GM21825 (cell line): ENCODE results near the gene FHOD1.

Experiments
- ATAC-seq: cut with Tn5 transposase; IDR thresholded peaks from one replicate; pipeline ENCODE4 v1.9.1; 2021; ENCODE audit warnings: mild to moderate bottlenecking, moderate library complexity; ENCODE audit not compliant: unreplicated experiment

The FHOD1 gene

GRCh38 chr16:67247192-67248072, at the start of gene FHOD1:
TSS of gene FHOD1 (minus strand) at chr16:67247481. CDS start at chr16:67247410, 71 bp downstream.
- peak; percentile 40 for ATAC-seq

- ATAC-seq: no peak
Observed at GRCh38 chr16:67296420-67296819, 49.1 kb upstream of the FHOD1 start.

- ATAC-seq: no peak
Observed at GRCh38 chr16:67294938-67295361, 47.7 kb upstream of the FHOD1 start.

- ATAC-seq: no peak
Observed at GRCh38 chr16:67294171-67294757, 47.0 kb upstream of the FHOD1 start.

- ATAC-seq: no peak
Observed at GRCh38 chr16:67291461-67291860, 44.2 kb upstream of the FHOD1 start.

GRCh38 chr16:67287960-67288359, 40.7 kb upstream of the FHOD1 start:
- ATAC-seq: no peak

DNA sequence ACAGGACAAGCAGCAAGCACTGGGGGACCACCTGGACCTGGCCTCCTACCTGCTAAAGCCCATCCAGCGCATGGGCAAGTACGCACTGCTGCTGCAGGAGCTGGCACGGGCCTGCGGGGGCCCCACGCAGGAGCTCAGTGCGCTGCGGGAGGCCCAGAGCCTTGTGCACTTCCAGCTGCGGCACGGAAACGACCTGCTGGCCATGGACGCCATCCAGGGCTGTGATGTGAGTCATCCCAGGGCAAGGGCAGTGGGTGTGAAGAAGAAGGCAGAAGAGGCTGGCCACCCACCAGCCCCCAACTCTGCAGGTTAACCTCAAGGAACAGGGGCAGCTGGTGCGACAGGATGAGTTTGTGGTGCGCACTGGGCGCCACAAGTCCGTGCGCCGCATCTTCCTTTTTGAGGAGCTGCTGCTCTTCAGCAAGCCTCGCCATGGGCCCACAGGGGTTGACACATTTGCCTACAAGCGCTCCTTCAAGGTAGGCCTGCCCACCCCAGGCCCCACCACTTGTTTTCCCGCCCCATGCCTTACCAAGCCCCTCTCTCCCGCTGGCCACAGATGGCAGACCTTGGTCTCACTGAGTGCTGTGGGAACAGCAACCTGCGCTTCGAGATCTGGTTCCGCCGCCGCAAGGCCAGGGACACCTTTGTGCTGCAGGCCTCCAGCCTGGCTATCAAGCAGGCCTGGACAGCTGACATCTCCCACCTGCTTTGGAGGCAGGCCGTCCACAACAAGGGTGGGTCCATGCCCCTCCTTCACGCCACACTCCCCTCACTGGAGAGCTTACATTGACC, 39.4 kb upstream of the FHOD1 start:
- no peak for ATAC-seq

DNA sequence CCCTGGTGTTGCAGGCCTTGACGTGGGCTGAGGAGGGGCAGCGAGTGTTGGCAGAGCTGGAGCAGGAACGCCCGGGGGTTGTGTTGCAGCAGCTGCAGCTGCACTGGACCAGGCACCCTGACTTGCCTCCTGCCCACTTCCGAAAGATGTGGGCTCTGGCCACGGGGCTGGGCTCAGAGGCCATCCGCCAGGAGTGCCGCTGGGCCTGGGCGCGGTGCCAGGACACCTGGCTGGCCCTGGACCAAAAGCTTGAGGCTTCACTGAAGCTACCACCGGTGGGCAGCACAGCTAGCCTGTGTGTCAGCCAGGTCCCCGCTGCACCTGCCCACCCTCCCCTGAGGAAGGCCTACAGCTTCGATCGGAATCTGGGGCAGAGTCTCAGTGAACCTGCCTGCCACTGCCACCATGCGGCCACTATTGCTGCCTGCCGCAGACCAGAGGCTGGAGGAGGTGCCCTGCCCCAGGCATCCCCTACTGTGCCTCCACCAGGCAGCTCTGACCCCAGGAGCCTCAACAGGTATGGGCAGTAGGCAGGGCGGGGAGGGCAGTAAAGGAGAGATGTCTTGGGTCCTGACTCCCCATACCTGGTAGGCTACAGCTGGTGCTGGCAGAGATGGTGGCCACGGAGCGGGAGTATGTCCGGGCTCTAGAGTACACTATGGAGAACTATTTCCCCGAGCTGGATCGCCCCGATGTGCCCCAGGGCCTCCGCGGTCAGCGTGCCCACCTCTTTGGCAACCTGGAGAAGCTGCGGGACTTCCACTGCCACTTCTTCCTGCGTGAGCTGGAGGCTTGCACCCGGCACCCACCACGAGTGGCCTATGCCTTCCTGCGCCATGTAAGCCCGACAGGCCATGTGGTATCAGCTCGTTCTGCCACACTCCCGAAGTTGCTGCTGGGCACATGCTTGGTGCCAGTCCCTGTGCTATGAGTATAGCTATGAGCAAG, 37.7 kb upstream of the FHOD1 start:
- ATAC-seq: no peak

- ATAC-seq: no peak
Observed at GRCh38 chr16:67283826-67284555, 36.7 kb upstream of the FHOD1 start.

DNA sequence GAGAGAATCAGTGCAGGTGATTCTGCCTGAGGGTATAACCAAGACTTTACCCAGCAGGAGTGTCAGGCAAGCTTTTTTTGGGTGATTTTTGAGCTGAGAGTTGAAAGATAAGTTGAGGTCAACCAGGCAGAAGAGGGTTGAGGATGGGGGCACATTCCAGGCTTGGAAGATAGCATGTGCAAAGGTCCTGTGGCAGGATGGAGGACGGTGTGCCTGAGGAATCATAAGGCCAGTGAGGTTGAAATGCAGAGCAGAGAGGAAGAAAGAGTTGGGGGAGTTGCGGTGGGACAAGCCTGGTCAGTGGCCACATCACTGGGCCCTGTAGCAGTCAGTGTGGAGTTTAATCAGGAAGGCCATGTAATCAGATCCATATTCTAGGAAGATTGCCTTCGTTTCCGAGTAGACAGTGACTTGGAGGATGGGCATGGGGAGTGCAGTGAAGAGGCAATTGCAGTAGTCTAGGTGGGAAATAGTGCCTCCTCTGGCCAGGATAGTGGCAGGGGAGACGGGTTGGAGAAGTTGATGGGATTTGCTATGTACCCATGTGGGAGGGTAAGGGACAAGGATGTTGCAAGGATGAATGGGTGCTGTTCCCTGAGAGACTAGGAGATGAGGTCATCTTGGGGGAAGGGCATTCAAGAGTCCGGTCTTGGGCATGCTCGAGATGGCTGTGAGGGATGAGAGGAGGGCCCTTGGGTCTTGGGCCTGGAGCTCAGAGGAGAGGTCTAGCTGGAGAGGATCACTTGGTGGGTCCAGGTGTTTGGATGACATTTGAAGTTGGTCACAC, 36.0 kb upstream of the FHOD1 start:
- ATAC-seq: no peak

DNA sequence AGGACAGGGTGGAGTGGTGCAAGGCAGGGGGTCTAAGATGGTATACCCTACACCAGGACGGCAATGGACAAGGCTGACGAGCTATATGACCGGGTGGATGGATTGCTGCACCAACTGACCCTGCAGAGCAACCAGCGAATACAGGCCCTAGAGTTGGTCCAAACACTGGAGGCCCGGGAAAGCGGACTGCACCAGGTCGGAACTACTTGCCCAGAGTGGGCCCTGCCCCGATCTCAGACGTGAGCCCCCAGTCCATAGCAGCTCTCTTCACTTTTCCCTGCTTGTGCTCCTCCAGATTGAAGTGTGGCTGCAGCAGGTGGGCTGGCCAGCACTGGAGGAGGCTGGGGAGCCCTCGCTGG, 35.1 kb upstream of the FHOD1 start:
- no peak for ATAC-seq

- no peak for ATAC-seq
Observed at GRCh38 chr16:67281536-67282446, 34.5 kb upstream of the FHOD1 start.

GRCh38 chr16:67280090-67281015, 33.1 kb upstream of the FHOD1 start:
- no peak for ATAC-seq

- peak; percentile 82 for ATAC-seq
Observed at GRCh38 chr16:67279296-67280089, 32.2 kb upstream of the FHOD1 start, which contains the start of gene PLEKHG4. TSS of gene PLEKHG4 (plus strand) at chr16:67279532. CDS start at chr16:67280045, 513 bp downstream.

DNA sequence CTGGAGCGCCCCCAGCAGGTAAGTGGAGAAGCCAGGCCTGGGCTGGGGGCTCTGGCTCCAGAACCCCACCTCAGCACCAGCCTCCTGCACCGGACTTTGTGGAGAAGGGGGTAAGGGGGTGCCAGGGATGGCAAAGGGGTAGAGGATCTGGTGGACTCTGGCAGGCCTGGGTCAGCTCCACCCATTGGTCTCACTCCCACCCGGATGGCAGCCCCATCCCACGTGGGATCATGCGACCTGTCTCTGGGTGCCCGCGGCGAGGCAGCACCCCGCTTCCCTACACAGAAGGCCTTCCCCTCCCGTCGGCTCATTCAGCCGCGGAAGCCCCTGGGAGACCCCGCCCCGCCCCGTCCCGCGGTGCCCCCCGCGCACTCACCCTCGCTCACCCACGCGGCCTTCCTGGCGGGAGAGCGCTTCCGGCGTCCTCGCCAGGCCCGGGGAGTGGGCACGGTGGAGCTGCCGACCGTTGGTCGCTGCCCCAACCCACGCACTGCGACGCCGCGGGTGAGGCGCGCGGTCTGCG, 31.6 kb upstream of the FHOD1 start:
- ATAC-seq: peak; percentile 30
